GM19397 (cell line): ENCODE data around the gene PODXL2.
A peak's percentile ranks its signal among the peaks of the same experiment; 100 is the strongest.

Source experiments
- ATAC-seq: cut with Tn5 transposase; IDR thresholded peaks from one replicate; pipeline ENCODE4 v1.9.1; 2021; ENCODE audit warnings: mild to moderate bottlenecking, moderate library complexity; ENCODE audit not compliant: unreplicated experiment

Gene PODXL2, protein sequence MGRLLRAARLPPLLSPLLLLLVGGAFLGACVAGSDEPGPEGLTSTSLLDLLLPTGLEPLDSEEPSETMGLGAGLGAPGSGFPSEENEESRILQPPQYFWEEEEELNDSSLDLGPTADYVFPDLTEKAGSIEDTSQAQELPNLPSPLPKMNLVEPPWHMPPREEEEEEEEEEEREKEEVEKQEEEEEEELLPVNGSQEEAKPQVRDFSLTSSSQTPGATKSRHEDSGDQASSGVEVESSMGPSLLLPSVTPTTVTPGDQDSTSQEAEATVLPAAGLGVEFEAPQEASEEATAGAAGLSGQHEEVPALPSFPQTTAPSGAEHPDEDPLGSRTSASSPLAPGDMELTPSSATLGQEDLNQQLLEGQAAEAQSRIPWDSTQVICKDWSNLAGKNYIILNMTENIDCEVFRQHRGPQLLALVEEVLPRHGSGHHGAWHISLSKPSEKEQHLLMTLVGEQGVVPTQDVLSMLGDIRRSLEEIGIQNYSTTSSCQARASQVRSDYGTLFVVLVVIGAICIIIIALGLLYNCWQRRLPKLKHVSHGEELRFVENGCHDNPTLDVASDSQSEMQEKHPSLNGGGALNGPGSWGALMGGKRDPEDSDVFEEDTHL

DNA sequence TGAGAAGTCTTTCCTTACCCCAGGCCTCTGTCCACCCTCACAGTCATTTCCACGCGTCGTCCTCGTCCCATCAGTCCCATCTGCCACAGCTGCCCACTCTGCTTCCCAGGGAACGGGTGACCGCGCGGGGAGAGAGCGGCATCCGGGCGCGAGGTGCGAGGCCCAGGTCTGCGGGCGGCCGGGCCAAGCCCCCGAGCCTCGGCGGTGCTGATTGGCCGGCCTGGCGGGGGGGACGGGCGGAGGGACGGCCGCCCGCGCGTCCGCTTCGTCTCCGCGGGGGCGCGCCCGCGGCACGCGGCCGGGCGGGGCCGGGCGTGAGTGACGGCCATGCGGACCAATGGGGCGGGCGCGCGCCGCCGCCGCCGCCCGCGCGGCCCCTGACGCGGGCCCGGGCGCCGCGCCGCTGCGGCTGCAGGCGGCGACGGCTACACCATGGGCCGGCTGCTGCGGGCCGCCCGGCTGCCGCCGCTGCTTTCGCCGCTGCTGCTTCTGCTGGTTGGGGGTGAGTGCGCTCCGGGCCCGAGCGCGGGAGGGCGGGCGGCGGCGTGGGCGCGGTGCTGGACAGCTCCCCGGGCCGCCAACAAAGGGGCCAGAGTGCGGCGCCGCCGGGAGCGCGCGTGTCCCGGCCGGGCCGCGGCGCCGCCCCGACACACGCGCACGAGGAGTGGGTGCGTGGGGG is at the start of gene PODXL2:
Gene PODXL2 (plus strand): TSS at position 398 of the 679 bp plus-strand sequence. CDS start 35 bp downstream, at position 433.
- ATAC-seq: no peak

DNA sequence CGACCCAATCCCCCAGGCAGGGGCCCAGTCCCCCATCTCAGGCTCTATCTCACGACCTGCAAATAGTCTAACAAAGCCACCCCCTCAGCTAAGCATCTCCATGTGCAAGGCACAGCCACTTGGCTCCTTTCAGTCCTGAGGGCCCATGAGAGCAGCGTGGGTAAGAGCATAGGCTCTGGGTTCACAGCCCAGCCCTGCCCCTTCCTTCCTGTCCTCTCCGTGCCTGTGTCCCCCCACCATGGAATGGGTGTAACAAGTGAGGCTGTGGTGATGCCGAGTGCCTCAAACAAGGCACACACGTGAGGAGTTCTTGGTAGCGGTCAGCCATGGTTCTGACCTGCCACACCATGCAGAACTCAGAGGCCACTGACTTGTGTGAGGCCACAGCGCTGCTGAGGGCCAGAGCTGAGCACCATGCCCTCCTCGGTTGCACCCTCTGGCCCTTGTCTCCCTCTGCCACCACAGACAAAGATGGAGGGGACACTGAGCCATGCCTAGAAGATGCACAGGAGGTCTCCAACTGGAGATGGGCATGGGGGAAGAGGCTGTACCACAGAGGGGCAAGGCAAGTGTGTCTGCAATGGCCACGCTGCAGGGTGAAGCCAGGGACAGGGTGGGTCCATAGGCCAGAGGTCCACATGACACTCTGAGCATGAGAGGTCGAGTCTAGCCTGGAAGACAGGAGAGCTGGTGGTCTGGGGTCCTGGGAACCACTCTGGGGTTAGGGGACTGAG is 48.5 kb upstream of the PODXL2 start:
- ATAC-seq: no peak

DNA sequence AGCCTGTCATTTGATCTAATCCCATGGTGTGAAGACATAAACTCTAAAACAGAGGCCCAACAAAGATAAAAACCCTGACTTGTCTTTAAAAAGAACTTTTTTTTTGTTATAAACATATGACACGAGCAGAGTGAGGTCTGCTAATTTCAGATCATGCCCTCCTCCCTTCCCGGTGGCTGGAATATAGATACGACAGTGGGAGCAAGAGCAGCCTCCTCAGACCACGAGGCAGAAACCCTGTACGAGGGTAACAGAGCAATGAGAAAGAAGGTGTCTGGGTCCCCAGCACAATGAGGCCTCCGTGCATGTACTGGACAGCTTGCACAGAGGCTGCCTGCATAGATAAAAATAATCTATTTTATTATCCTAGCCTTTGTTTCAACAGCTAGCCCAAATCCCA is 44.3 kb upstream of the PODXL2 start:
- no peak for ATAC-seq

DNA sequence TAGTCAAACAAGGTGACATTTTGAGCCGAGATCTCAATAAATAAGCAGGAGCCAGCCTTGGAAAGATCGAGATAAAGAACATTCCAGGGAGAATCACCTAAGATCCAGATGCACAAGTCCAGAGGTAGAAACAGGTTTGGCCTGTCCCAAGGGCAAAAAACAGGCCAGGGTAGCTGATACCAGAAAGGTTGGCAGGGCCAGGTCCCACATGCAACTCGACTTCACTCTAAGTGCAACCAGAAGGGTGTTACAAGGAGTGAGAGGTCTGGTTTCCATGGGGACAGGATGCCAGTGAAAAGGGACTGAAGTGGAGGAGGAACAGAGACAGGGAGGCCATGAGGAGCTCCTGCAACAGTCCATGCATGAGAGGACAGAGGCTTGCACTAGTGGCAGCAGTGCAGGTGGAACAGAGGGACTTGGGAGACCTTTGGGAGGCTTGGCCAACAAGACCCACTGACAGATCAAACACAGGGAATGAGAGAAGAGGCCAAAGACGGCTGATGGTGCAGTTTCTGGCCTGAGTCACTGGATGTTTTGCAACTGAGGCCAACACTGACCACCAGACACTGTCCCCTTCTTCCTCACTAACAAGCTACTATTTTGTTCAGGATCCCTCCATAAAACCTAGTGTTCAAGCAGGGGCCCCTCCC is 43.7 kb upstream of the PODXL2 start:
- no peak for ATAC-seq

DNA sequence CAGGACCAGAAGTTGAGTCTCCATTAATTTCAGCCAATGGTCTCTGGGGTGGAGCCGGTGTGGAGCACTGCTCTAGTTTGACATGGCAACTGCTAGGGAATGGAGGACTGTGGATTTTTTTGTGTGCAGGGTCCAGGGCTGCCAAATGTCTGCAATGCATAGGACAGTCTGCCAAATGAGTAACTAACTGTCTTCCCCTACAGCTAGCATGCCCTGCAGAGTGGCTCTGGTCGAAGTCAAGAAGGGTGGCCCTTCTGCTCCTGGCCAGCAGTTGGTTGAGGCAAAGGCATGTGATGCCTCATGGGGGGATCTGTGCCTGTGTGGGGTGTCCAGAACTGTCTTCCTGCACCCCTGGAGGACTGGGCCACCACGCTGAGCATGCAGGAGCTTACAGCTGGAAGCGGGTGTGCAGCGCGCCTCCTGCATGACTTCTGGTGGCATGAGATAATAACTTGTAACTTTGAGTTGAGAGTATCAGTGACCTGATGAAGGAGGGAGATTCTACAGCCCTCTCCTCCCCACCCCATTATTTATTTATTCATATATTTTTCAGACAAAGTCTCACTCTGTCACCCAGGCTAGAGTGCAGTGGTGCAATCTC is 43.1 kb upstream of the PODXL2 start:
- ATAC-seq: no peak

DNA sequence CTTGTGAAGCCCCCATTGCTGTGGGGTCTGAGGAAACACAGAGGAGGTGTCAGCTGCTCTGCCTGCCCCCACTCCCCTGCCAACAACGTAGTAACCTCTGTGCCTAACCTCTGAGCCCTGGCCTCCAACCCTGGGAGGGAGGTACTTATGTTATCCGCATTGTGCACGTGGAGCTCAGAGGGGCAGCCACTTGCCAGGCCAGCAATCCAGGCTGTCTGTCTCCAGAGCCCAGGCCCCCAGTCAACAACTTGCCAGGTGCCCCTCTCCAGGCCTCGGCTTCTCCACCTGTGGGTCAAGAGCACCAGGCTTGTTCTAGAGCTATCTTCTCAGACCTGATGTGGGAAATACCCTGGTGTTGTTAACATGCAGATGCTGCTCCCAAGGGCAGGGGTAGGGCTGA is 41.1 kb upstream of the PODXL2 start:
- ATAC-seq: no peak

DNA sequence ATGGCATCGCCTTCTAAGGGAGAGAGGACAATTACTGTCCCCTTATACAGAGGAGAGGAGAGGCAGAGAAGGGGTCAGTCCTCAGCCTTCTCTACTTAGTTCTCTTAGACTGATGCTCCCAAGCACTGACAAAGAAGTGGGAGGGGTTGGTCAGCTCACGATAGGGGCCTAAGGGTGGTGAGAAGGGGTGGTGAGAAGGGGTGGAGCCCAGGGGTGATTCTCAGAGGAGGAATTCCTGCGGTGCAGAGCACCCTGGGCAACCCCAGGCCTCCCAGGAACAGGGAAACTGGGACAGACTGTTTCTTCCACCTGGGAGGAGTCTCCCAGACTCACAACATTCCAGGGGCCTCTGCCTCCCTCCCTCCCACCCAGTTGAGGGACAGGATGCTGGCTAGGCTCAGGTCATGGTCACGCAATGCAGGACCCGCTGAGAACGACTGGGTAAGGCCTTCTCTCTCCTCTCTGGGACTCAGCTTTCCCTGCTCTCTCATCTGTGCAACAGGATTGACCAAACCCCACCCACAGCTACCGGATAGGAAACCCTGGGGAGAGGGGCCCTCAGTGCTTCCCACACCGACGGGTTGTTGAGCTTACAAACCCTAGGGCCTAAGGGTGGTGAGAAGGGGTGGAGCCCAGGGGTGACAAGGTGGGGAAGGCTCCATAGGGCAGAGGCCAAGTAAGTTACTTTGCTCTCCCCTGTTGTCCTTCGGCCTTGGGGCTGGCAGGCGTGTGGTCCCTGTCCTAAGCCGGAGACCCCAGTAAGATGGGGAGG is 40.0 kb upstream of the PODXL2 start:
- no peak for ATAC-seq

DNA sequence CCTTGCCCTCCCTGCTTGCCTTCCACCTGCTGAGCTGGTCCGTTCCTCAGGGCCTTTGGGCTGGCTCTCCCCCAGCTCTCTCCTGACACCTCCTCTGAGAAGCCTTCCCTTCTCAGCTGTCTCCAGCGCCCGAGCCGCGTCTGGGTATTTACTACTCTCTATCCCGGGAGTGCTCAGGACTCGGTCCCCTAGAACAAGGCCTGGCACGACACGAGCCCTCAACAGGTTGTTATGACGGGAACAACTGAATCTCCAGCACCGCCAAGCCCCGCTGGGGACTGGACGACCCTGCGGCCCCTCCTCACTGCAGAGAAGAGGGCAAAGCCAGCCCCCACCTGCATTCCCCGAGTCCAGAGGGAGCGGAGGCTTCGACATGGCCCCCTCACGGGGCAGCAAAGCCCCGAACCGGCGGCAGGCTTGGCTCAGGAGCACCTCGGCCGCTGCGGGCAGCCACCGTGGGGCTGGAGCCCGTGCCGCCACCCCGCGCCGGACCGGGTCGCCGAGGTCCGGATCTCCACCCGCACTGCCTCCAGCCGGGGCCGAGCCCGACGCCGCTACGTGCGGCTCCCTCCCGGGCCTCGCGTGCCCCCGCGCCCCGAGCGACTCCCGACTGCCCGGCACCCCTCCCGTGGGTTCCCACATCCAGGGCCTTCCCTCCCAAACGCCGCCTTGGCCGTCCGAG is 39.2 kb upstream of the PODXL2 start:
- peak; percentile 14 for ATAC-seq

DNA sequence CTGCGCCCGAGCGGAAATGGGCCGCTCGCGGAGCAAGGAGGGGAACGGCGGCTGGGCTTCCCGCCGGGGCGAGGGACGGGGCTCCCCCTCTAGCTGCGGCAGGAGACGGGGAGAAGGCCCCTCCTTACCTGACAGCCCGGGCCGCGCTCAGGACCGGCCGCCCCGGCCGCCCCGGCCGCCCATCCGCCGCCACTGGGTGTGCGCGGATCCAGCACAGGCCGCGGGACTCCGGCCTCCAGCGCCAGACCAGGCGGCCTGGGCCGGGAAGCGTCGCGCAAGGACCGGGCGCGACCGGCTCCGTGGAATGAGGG is 38.7 kb upstream of the PODXL2 start:
- peak; percentile 35 for ATAC-seq

DNA sequence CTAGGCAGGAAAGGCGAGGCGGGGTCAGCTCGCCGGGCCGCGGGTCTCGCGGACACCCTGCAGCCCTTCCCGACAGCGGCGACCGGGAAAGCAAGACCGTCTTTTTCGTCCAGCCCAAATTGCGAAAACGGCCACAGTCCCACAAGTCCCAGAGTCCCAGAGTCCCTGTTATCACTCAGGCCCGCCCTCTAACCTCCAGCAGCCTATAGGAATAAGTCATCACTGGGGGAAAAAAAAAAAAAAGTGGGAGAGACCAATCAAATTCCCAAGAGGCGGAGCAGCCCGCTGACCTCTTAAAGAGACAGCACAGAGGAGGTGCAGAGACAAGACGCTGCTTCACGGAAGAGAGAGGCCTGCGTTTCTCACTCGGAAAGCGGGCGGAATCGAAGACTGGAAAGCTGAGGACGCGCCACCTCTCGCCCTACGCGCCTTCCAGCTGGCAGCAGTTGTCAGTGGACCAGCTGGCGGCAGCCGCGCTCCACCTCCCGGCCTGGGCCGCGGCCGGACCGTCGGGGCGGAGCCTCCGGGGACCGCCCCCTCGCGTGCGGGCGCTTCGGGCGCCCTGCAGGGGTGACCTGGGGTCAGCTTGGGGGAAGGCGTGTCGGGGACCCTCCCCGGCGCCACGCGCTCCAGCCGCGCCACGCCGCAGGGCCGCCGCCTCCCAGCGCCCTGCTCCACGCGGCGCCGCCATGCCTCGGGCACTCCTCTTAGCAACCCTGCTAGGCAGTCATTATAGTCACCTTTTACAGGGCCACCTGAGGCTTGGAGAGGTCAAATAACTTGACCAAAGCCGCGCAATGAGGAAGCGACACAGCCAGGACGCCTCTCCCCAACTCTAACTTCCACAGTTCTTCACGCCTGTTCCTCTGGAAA is 38.2 kb upstream of the PODXL2 start, which contains the start of gene TPRA1:
Gene TPRA1 (minus strand): TSS at position 141 of the 873 bp plus-strand sequence. CDS start 10,587 bp downstream, outside the sequence.
- ATAC-seq: peak; percentile 71

DNA sequence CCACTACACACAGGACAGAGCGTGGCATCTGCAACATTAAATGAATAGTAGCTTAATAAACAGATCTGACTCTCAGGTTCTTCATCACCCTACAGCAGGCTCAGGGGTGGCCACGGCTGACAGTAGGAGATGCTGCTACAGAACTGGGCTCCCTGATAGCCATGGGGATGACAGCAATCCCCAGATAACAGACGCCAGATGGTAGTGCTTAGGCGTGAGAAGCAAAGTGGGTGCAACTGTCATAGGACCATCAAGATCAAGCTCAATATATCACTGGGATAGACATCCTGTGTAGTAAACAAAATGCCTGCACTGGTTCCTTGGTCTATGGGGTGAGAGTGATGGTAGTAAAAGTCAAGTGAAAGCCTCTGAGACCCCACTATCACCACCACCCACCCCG is 35.8 kb upstream of the PODXL2 start:
- no peak for ATAC-seq

DNA sequence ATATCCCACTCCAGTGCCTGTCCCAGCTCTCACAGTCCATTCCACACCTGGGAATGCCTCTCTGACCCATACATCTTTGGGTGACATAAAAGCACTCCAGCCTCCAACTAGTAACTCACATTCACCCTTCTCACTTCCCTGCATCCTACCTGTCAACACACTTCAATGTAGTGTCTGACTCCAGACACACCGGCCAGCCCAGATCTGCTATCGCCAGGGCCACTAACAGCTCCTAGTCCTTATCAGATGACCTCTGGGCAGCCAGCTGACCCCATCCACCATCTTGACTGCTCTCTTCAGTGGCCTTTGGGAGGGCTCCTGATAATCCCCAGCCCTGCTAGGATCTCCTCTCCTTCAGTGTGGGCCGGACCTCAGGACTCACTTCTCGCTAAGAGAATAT is 33.7 kb upstream of the PODXL2 start:
- no peak for ATAC-seq

DNA sequence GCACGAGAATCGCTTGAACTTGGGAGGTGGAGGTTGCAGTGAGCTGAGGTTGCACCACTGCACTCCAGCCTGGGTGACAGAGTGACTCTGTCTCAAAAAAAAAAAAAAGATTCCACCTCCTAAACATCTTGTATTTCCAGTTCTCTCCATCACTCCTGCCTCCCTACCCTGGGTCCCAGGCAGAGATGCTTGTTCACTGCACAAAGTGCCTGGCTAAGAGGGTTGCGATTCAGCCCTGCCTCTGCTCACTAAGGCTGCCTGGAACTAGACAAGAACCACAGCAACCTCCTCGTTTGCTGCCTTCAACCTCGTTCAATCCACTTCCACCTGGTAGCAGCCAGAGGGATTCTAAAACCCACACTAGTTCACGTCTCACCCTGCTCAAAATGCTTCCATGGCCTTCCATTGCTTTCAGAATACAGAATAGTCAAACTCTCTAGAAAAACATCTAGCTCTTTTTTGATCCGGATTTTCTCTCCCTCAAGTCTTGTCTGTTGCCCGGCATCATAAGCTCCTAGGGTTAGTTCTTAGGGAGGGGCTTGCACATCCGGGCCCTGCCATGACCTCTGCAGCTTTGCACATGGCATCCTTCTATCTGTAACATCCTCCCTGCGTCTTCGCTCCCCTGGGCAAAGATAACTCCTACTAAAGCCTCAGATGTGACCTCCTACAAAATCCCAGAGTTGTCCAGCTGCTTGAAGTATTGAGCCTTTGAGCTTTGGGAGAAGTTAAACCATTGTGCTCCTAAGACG is 31.8 kb upstream of the PODXL2 start:
- no peak for ATAC-seq

DNA sequence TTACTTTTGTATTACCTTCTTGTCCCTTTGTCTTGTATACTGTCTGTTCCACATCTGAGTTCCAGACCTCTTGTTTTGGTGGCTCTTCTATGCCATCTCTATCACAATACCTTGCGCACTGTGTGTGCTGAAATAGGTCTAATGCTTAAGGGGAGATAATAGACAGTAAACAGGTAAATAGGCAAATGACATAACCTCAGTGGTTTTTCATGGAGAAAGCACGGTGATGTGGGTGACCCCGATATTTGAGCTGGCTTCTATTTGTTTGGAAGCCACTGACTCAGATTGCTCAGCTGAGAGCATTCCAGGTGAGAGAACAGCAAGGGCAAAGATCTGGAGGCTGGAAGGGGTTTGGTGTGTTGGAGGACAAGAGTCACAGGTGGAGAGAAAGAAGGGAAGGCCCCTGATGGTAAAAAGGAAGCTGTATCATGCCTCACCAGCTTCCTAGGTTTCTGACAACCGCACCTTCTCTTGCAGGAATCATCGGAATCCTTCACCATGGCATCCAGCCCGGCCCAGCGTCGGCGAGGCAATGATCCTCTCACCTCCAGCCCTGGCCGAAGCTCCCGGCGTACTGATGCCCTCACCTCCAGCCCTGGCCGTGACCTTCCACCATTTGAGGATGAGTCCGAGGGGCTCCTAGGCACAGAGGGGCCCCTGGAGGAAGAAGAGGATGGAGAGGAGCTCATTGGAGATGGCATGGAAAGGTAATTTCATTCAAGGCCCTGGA is 30.0 kb upstream of the PODXL2 start:
- no peak for ATAC-seq

DNA sequence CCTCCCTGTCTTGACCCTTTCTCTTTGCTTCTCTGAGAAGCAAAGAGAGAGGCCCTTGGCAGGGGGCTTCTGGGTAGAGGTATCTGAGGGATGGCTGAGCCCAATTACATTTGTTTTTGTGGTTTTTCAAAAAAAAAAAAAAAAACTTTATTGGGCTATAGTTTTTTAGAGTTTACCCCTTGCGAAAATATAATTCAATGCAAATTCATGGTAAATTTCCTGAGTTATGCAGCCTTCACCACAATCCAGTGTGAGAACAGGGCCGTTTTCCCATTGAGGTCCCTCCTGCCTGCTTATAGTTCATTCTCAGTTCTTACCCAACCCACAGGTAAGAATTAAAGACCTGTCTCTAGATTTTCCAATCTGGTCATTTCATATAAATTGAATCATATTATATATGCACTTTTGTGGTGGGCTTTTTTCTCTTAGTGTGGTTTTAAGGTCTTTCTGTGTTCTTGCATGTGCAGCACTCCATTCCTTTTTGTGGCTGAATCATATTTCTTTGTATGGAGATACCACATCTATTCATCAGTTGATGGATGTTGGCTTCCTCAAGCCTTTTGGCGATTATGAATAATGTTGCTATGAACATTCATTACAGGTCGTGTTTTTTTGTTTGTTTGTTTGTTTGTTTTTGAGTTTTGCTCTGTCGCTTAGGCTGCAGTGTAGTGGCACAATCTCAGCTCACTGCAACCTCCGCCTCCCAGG is 28.1 kb upstream of the PODXL2 start:
- ATAC-seq: no peak

DNA sequence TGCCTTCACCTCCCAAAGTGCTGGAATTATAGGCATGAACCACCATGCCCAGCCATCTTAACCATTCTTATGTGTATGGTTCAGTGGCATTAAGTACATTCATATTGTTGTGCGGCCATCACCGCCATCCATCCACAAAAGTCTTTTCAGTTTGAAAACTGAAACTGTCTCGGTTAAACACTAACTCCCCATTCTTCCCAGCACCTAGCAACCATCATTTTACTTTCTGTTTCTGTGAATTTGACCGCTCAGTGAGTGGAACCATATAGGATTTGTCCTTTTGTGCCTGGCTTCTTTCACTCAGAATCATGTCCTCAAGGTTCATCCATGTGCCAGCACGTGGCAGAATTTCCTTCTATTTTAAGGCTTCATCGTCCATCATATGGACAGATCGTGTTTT is 24.9 kb upstream of the PODXL2 start:
- no peak for ATAC-seq
